GM18909 (cell line): ENCODE measurements around the gene CRAMP1.

ENCODE experiments used
- ATAC-seq: cut with Tn5 transposase; IDR thresholded peaks from one replicate; pipeline ENCODE4 v1.9.1; 2021; ENCODE audit warnings: mild to moderate bottlenecking; ENCODE audit not compliant: unreplicated experiment, poor library complexity

The CRAMP1 gene

DNA sequence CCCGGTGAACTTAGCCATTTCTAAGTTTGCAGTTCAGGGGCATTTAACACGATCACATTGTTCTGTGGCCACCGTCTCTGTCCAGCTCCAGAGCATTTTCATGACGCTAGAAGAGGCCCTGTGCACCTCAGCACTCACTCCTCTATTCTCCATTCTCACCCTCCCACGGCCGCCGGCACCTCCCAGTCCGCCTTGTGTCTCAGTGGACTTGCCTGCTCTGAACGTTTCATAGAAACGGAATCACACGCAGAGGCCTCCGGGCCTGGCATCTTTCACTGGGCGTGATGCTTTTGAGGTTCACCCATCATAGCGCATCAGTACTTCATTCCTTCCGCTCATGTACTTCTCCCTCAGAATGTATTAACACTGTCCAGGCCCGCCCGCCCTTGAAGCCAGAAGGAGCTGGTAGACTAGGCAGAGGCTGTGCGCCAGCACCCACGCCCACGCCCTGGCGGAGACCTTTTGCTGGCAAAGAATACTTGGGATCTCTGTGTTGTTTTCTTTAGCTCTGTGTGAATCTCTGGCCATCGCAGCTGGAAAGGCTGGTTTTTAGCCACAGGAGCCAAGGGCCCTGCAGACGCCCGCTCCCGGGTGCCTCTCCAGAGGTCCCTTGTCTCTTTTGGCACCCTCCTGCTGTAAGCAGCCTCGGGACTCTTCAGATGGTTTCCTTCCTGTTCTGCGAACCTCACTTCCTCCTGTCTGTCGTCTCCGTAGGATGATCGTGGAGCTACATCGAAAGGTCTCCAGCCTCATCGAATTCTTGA, 42.5 kb downstream of the CRAMP1 start:
- no peak for ATAC-seq

DNA sequence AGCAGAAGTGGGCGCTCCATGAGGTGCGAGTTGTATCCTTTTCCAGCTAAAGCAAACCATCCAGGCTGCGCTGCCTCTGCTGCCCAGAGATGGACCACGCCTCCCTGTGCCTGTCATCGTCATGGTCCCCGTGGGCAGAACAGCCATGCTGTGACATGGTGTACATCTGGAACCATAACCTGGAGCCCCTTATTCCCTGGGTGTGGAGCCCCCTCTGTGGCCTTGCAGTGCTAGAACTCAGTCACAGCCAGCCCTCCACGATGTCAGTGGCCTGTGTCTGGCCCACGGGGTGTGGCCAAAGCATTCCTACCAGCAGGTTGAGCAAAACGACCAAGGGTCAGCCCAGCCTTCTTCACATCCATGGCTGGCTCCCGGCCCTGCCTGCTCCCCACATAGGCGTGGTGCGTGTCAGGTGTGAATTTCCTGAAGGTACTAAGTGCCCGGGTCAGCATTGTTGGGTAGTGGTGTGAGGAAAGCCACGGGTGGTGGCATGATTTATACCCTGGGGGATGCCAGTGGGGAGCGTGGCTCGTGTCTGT, 43.2 kb downstream of the CRAMP1 start:
- no peak for ATAC-seq

DNA sequence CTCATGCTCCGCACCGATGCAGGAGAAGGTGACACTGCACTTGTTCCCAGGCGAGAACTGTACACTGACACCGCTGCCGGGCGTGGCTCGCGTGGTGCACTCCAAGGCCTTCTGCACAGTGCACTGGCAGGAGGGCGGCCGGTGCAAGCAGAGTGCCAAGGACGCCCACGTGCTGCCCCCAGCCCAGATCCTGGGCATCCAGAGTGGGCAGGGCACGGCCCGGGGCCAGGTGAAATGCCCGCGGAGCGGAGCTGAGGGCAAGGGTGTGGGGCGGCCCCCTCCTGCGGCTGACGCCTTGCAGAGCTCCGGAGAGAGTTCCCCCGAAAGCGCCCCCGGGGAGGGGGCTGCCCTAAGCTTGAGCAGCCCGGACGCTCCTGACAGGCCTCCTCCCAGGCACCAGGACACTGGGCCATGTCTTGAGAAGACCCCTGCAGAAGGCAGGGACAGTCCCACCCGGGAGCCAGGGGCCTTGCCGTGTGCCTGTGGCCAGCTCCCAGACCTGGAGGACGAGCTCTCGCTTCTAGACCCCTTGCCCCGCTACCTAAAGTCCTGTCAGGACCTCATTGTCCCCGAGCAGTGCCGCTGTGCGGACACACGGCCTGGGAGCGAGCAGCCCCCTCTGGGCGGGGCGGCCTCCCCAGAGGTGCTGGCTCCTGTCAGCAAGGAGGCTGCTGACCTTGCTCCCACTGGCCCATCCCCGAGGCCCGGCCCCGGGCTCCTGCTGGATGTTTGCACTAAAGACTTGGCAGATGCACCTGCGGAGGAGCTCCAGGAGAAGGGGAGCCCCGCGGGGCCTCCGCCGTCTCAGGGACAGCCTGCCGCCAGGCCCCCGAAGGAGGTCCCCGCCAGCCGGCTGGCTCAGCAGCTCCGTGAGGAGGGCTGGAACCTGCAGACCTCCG, 44.0 kb downstream of the CRAMP1 start:
- ATAC-seq: no peak

DNA sequence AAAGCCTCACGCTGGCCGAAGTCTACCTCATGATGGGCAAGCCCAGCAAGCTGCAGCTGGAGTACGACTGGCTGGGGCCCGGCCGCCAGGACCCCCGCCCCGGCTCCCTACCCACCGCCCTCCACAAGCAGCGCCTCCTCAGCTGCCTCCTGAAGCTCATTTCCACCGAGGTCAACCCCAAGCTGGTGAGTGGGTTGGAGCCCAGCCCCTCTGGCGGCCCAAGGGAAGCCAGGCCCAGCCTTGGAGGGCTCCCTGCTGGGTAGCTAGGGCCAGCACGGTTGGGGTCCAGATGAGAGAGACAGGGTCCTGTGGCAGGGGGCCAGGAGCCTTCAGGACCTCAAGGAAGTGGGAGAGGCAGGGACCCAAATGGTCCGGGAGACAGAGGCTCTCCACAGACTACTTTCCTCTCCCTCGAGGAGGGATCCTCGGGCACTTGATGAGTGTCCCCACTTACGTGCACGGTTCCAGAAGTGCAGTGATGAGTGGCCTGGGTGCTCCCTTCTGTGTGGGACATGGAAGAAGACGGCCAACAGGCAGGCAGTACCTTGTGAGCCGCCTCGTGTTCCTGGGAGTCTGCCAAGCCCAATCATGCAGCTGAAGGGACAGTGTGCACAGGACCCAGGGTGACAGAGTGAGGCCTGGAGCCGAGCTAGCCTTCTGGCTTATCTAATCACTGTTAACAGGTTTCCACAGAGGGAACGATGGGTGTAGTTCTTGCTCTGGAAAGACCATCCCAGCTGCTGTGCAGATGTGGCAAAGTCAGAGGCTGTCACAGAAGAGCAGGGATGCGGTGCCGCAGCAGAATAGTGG, 44.9 kb downstream of the CRAMP1 start:
- no peak for ATAC-seq

DNA sequence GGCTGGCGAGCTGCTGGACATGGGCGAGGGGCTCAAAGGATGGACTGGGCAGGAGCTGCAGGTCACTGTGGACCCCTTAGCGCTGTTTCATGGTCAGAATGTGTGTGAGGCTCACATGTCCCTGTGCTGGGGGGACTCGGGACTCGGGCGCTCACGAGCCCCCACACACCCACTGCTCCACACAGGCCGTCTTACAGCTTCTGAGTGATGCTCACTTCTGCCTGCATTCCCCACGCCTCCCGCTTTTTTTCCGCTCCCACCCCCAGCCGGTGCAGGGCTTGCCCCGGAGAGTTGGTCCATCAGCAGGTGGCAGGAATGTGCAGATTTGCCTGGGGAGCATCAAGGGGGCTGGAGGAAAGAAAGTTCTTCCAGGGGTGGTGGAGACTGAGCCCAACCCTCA, 45.7 kb downstream of the CRAMP1 start:
- ATAC-seq: no peak

DNA sequence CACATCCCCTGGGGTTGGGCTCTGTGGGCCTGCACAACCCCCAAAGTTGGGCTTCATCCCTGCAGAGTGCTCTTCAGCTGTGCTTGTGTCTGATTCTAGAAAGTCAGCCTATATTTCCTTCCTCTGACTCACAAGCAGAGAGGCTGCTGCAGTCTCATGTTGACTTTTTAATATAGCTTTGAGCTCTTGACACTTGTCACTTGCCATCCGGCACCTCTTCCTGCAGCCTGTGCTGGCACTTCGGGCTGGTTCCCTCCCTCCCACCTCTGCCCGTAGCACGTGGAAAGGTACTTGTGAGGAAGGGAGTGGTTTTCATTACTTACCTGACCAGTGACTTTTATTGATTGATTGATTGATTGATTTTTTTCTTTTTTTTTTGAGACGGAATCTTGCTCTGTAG, 46.9 kb downstream of the CRAMP1 start:
- ATAC-seq: no peak

DNA sequence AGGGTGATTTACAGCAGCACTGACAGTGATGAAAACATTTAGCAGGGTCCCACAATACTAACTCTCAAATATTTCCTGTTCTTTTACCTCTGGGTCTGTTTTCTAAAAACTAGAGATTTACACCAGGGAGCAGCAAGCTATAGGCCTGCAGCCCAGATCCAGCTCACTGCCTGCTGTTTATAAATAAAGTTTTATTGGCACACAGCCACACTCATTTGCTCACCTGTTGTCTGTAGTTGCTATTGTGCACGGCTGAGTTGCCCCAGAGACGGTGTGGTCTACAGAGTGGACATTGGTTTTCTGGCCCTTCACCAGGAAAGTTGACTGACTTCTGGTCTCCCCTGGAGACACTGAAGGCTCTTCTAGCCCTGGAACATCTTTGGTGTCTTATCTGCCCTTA, 49.7 kb downstream of the CRAMP1 start:
- no peak for ATAC-seq

DNA sequence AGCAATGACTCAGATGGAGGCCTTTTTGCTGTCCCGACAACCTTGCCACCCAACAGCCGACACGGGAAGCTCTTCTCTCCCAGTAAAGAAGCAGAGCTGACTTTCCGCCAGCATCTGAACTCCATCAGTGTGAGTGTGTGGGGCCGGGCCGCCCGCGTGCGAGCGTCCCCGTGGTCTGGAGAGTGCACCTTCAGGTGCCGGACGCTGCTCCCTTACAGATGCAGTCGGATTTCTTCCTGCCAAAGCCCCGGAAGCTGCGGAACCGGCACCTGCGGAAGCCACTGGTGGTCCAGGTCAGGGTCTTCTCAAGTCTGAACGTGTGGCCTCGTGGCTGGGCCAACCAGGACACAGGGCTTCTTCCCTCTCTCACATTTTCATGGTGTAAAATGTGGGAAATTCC, 50.4 kb downstream of the CRAMP1 start:
- no peak for ATAC-seq

DNA sequence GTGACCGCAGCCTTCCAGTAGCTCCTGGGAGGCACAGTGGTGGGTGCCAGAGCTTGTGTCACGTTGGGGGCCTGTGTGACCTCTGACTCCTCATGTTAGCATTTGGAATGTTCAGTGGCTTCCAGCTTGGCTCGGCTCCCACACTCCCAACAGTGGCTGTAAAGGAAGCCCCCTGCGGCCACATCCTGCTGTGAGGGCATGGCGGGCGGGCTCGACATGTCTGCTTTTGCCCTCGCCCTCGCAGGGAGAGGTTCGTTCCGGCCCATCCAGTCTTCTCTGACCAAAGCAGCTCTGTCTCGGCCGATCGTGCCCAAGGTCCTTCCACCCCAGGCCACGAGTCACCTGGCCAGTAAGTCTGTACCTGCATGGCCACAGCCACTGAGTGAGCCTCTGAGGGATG, 53.7 kb downstream of the CRAMP1 start:
- no peak for ATAC-seq

DNA sequence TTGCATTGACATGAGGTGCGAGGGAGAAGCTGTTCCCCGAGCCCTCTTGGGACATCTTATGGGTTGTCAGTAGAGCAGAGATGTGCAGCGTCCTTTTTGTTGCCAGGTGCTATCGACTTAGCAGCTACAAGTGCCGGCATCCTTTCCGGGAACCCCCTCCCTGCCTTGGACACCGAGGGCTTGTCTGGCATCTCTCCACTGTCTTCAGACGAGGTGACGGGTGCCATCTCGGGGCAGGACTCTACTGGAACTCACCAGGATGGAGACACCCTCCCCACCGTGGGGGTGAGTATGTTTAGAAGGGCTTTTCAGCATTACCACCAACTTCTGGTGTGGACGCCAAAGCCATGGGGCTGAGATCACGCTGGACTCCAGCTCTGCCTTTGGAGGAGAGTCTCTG, 54.2 kb downstream of the CRAMP1 start:
- ATAC-seq: no peak

DNA sequence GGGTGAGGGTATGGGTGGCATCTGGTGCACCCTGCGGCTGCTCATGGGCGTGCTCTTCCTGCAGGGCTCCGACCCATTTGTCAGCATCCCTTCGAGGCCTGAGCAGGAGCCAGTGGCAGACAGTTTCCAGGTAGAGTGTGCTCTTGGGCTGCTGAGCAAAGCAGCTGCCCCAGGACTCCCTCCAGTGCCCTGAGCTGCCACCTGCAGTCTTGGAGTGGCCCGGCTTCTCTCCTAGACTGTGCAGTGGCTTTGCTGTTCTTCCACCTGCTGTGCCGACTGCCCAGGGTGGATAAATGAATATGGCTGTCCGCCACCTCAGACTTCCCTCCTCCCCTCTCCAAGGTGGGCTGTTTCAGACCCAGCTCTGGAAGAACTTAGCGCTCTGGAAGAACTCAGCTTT, 55.1 kb downstream of the CRAMP1 start:
- no peak for ATAC-seq

DNA sequence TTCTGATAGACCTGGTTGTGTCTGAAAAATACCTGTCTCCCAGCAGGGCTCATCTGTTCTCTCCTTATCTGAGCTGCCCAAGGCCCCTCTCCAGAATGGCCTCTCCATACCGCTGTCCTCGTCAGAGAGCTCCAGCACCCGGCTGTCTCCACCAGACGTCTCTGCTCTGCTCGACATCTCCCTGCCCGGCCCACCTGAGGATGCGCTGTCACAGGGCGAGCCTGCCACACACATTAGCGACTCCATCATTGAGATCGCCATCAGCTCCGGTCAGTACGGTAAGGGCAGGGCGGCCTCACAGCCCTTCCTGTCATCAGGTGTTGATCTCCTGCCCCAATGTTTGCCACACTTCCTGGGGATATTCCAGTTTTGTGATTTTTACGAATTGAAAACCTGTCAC, 55.8 kb downstream of the CRAMP1 start:
- no peak for ATAC-seq

DNA sequence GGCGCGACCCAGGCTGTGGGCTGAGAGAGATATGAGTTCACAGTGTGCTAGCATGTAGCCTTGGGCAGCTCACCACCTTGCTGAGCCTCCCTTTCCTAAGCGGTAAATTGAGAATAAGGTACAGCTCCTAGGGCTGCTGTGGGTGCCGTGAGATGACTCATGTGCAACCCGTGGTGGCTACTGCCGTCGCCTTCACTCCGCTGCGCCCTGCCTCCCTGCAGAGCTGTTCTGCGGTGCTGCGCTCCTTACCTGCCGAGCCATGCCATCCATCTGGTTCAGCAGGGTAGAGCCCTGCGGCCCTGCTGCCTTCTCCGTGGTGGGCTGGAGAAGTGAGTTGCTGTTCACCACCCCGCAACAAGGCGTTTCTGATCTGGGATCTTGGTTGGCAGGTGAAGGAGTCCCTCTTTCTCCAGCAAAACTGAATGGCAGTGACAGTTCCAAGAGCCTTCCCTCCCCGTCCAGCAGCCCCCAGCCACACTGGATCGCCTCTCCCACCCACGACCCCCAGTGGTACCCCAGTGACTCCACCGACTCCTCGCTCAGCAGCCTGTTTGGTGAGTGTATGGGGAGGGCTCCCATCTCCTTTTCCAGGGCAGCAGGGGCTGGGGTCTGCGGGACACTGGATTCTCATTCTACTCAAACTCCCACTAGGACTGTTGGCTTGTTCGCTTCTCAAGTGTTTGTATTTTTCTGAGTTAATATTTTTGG, 56.6 kb downstream of the CRAMP1 start:
- no peak for ATAC-seq

DNA sequence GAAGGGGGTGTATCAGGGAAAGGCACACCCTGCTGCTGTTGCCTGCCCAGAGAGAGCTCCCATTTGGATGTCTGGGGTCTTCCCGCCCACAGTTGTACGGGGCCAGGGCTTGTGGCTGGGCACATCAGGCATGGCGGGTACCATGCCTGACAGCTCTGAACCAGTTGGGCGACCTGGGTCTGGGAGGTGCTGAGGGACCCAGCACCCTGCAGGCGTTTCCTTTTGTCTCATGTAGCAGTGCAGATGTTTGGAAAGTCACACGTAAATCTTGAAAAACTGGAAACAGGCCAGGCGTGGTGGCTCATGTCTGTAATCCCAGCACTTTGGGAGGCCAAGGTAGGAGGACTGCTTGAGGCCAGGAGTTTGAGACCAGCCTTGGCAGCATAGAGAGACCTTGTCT, 57.5 kb downstream of the CRAMP1 start:
- ATAC-seq: no peak

DNA sequence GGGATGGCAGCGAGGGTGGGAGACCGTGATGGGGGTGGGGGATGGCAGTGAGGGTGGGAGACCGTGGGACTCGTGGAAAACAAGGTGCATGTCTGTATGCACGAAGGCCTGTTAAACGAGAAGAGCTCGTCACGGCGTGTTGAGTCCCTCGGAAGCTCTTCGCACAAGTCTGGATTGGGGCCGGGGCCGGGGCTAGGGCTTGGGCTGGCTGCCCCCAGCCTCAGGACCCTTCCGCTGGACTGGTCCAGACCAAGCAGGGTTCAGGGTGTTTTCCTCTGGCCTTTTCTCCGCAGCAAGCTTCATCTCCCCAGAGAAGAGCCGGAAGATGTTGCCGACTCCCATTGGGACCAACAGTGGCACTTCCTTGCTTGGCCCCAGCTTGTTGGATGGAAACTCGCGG, 58.2 kb downstream of the CRAMP1 start:
- no peak for ATAC-seq

DNA sequence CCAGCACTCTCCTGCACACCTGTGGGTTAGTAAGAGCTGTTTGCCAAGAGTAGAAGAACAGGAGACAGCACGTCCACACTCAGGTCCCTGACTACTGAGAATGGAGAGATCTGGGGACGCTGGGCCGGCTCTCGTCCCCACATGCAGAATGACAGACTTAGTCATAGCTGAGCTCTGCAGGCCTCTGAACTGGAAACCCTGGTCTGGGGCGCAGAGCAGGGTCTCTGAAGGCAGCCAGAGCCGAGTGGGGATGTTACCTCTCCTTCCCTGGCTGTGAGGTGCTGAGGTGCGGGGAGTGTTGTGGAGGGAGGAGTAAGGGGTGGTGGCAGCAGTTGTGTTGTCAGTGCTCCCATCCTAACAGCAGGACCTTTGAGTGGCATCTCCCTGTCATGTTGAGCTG, 58.7 kb downstream of the CRAMP1 start:
- no peak for ATAC-seq

DNA sequence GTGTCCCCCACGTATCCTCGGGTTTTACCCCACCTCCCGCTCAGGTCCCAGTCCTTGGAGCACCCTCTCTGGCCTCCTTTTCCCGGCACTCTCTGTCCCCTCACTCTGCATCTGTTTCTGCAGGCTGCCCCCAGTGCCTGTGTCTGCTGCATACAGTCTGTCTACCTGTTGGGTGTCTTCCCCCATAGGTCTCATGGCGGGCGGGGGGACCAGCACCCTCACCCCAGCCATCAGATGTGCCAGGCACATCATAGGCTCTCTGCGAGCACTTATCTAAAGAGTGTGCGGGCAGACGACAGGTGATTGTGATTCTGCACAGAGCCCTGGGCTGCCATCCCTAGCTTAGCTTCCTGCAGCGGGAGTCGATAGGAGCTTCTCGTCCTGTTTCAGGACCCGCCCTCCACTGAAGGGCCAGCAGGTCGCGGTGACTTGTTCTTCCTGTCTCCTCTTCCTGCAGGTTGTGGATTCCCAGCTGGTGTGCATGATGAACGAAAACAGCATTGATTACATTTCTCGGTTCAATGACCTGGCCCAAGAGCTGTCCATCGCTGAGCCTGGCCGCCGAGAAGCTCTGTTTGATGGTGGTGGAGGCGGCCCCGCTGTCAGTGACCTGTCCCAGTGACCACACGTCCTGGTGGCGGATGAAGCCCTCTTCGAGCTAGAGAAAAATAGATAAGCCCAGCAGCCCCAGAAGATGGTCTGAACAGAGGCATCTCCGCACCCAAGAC, 61.4 kb downstream of the CRAMP1 start:
- no peak for ATAC-seq

DNA sequence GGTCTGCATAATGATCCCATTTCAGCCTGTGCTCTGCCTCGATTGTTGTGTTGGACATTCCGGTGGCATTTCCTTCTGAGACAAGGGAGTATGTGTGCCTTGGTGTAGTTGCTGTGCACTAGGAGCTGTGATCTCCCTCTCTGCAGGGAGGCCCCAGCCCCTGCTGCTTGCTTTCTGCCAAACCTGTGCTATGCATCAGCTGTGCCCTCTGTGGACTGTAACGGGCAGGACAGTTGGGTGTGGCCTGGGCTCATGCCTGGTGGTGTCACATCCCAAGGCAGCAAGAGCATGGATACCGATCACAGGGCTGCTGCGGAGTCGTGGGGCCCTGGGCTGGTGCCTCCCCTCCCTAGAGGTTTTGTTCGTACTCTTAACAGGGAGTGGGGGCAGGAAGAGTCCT, 62.1 kb downstream of the CRAMP1 start:
- no peak for ATAC-seq
